HG03025 (cell line): Measurements from ENCODE around the gene RRP1B.
"Not testable (repeated sequence)": the region's sequence is repeated elsewhere in the genome, so short reads cannot be mapped to it uniquely, and the experiment has no call there.

Experiments
- ATAC-seq: cut with Tn5 transposase; IDR thresholded peaks from one replicate; pipeline ENCODE4 v1.9.1; 2021; ENCODE audit warnings: mild to moderate bottlenecking, moderate library complexity; ENCODE audit not compliant: unreplicated experiment, low FRiP score

RRP1B gene

DNA sequence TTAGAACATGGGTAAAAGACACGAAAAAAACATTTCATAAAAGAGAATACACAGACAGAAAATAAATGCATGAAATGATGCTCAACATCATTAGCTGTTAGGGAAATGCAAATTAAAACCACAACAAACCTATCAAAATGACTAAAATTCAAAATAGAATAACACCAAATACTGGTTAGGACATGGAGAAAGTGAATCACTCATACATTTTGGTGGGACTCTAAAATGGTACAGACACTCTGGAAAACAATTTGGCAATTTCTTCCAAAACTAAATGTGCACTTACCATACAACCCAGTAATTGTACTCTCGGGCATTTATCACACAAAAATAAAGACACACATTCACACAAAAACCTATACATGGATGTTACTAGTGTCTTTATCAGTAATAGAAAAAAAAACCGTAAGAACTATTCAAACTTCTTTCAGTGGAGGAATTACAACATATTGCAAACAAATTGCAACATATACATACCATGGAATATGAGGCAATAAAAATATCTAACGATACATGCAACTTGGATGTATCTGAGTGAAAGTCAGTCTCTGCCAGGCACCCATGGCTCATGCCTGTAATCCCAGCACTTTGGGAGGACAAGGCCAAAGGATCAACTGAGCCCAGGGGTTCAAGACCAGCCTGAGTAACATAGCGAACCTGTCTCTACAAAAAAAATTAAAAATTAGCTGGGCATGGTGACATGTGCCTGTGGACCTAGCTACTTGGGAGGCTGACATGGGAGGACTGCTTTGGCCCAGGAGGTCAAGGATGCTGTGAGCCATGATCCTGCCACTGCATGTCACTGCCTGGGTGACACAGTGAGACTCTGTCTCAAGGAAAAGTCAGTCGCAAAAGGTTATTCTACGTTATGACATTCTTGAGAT, 19.6 kb upstream of the RRP1B start:
- ATAC-seq = no peak

DNA sequence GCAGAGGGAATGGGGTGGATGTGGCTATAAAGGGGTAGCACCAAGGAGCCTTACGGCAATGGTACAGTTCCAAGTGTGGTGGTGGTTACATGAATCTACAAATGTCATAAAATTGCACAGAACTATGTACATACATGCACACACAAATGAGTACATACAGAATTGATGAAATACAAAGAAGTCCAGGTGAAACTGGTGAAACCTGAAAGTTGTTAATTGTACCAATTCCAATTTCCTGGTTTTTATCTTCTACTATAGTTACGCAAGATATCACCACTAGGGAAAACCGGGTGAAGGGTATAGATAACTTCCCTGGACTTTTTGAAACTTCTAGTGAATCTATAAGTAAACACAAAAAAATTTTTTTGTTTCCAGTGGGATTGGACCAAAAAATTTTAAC, 19.0 kb upstream of the RRP1B start:
- ATAC-seq = no peak

DNA sequence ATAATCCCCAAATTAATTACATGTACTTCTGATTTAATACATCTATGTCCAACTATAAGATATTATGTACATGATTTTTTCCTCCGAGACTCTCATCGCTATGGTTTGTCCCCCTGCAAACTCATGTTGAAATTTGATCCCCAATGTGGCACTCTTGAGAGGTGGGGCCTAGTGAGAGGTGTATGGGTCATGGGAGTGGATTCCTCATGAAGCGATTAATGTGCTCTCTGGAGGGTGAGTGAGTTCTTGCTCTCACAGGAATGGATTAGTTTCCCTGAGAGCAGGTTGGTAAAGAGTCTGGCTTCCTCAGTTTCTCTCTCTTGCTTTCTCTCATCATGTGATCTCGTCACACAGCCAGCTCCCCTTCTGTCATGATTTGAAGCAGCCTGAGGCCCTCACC, 16.2 kb upstream of the RRP1B start:
- ATAC-seq = no peak

- no peak for ATAC-seq
These were observed 15.3 kb upstream of the RRP1B start for GRCh38 chr21:43644071-43644470.

- no peak for ATAC-seq
These were observed 14.8 kb upstream of the RRP1B start for GRCh38 chr21:43644609-43645008.

- no peak for ATAC-seq
These were observed 14.0 kb upstream of the RRP1B start for GRCh38 chr21:43645136-43645891.

DNA sequence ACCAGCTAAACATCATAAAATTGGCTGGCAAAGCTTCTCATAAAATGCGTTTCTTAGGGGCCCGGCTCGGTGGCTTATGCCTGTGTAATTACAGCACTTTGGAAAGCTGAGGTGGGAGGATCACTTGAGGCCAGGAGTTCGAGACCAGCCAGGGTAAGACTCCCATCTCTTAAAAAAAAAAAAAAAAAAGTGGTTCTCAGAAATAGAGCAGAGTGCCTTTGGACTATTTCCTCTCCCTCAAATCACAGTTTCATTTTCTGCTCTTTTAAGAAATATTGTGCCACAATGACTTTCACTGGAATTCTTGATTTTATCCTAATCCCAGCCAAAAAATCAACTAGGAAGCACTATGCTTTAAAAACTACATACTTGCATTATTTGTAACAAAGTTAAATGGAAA, 13.4 kb upstream of the RRP1B start:
- no peak for ATAC-seq

DNA sequence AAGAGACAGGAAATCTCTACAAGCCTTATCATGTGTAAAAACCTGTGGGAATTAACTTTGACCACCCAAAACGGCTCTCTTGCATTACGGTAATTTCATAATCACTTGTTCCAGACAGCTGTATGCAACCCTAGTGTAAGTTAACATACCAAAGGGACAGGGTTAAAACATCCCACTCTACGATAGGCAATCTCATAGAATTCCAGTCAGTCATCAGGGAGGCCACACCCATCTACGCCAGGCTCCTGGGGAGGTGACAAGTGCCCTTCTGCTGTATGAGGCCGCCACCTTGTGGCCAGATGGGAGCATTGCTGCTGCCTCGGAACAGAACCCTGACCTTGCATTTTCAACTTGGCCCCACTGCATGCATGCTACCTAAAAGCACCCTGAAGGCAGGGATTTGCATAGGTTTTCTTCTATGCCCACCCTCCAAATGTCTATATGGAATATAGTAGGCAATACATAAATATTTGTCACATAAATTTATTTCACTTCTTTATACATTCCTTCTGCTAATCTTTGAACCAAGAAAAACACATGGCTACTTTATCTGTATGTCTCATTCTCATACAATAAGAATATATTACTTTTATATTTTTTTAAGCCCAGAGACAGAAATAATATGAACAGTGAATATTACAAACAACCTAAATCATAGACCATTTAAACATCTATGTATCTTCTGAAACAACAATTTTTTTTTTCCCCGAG, 12.7 kb upstream of the RRP1B start:
- ATAC-seq = no peak

DNA sequence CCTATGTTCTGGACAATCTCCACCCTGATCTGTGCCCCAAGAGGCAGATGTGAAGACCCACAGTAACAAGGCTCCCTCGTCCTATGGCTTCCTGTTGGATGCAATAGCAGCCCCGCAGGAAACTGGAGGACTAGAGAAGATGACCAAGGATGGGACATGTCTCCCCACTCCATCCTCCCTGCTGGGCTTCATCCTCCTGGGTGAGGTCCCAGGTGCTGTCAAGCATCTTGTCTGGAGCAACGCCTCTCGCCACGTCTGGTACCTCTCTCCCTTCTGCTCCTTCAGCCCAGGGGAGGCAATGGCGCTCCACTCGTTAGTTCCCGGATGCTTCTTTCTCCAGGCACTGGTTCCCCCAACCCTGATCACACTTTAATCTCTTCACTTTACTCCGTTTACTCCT, 11.2 kb upstream of the RRP1B start:
- no peak for ATAC-seq

DNA sequence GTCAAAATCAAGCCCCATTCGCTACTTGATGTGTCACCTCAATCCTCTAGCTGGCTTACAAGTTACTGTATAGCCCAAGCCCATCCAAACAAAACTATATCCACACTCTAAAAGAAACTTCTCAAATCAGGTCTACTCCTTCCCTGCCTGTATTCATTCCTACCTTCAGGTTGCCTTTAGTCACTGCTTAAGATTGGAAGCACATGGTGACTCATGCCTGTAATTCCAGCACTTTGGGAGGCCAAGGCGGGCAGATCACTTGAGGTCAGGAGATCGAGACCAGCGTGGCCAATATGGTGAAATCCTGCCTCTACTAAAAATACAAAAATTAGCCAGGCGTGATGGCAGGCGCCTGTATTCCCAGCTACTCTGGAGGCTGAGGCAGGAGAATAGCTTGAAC, 7.4 kb upstream of the RRP1B start:
- ATAC-seq = not testable (repeated sequence)

DNA sequence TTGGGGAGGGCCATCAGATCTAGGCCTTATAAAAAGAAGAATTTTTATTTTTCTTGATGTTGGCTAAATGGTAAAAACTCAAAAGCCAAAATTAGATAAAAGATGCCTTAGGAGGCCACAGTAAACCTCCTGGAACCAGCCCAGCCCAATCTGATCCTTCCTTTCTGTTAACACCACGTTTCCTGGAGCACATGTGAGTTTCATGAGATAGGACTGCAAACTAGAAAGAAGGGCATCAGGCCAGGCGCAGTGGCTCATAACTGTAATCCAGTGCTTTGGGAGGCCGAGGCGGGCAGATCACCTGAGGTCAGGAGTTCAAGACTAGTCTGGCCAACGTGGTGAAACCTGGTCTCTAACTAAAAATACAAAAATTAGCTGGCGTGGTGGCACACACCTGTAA, 6.7 kb upstream of the RRP1B start:
- ATAC-seq = no peak

DNA sequence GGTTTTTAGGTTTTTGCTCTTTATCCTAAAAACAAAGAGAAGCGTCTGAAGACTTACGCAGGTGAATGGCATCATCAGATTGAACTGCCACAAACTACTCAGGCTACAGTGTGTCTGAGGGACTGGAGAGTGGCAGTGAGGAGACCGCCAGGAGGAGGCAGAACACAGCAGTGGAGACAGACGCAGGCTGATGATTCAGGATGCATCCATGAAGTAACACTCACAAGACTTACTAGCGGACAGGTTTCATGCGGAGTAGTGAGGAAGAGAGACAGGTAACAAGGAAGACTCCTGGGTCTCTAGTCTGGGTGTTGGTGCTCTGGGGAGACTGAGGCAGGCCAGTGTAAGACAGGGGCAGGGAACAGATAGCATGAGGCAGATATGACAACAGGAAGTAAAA, 5.7 kb upstream of the RRP1B start:
- ATAC-seq = no peak

DNA sequence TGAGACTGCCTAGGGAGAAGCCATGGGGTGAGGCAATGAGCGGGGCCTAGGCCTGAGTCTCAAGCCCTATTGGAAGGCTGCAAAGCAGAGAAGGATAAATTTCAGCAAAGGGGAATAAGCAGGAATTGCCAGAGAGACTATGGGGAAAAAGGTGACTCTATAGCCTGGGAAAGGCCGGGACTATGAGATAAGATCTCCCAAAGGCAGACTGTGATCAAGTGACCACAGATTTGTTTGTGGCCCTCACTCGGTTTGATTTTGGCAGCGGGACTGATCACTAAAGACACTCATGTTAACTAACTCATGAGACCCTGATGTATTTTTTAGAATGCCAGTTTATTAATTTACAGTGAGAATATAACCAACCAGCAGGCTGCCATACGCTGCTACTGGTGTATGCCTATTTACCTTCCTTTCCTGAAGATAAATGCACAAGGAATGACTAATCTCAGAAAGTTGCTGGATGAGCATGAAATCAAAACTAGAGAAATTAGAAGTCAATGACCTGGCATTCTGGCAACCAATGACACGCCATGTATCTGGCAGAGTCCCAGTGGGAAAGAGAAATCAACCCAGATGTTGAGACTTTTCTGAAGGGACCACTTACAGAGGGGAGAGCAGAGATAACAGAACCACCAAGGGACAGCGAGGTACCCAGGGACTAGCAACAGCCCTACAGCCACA, 4.4 kb upstream of the RRP1B start:
- ATAC-seq = no peak

- no peak for ATAC-seq
These were observed 1.8 kb upstream of the RRP1B start for GRCh38 chr21:43657355-43658087.

DNA sequence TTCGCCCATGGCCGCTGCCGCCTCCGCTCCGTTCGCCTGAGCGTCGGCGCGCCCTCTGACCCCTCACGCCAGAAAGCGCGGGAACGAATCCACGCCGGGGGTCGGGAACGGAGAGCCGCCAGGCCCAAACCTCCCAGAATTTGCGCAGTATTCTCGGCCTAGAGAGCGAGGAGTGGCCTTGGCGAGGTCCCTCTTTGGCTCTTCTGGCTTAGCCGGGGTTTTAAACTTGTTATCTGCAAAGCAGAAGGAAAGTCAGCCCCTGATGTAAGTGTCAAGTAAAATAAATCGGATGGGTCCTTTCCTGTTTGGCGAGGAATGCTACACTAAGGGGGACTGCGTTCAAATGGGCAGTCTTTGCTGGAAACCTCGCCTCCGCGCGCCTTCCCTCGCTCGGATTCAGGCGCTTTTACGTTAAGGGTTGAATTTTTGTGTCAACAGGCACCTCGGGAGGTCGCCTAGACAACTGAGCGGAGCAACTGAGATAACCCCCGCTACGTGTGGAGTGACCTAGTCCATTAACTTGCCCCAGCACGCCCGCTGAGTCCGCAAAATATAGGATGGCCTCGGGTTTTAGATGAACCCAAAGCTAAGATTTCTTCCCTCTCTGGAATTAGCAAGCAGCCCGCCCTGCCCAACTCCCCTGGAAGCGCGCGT, 1.1 kb upstream of the RRP1B start:
- ATAC-seq = no peak

- ATAC-seq = no peak
These were observed 608 bp upstream of the RRP1B start for GRCh38 chr21:43658769-43659135.

- ATAC-seq = no peak
These were observed 2.9 kb downstream of the RRP1B start for GRCh38 chr21:43662286-43662685.

- ATAC-seq = no peak
These were observed 3.7 kb downstream of the RRP1B start for GRCh38 chr21:43663033-43663432.

GRCh38 chr21:43664358-43664757, 5.0 kb downstream of the RRP1B start:
- ATAC-seq = no peak

DNA sequence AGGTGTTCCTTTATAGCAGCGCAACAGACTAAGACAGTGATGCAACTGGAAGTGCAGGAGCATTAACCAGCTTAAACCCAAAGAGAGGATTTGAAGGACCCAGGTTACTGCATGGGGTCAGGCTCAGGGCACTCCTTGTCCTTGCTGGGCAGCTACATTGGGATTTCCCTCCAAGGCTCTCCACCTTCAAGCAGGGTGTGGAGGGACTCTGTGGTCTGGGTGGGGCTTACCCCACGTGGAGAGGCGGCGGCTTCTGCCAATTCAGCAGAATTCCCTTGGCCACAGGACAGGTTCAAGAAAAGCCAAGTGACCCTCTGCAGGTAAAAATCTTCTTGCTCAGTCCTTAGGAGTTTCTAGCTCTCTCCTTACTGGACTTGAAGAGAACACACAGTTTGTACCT, 6.5 kb downstream of the RRP1B start:
- ATAC-seq = no peak
